Tibial nerve (tissue), 4 donors: ENCODE data around the gene NPHS2.

Experiments used
- CTCF ChIP-seq, 5 experiments: fragments of 200-600 bp in 3 of 5; fragments of 450-650 bp in 2 of 5; sonication (generic) in 3 of 5; IDR thresholded peaks; one replicate each; pipeline ENCODE4 v1.5.1; 2016 to 2019; ENCODE audit warnings: antibody characterized with exemption in 5 of 5, mild to moderate bottlenecking in 3 of 5, moderate library complexity in 2 of 5
- EP300 ChIP-seq, 2 donors: sonication (generic); formaldehyde crosslinking; IDR thresholded peaks; one replicate each; pipeline ENCODE4 v1.6.1; 2017; ENCODE audit warnings: antibody characterized with exemption in 2 of 2, mild to moderate bottlenecking in 1 of 2
- POLR2A ChIP-seq, 2 donors: fragments of 450-650 bp; IDR thresholded peaks; one replicate each; pipeline ENCODE4 v1.6.1; 2017; ENCODE audit warnings: antibody characterized with exemption in 2 of 2, mild to moderate bottlenecking in 2 of 2, moderate library complexity in 2 of 2

- TF ChIP-seq POLR2A (IDR thresholded peaks at IDR 0.05) (no peak), CTCF (IDR thresholded peaks at IDR 0.05) (no peak), EP300 (IDR thresholded peaks at IDR 0.05) (no peak)
Observed at GRCh38 chr1:179558078-179558477, 17.7 kb downstream of the NPHS2 start.
